ENCODE results near the gene PROB1.
"Not testable (repeated sequence)": the region's sequence is repeated elsewhere in the genome, so short reads cannot be mapped to it uniquely, and the experiment has no call there.

Gene PROB1

DNA sequence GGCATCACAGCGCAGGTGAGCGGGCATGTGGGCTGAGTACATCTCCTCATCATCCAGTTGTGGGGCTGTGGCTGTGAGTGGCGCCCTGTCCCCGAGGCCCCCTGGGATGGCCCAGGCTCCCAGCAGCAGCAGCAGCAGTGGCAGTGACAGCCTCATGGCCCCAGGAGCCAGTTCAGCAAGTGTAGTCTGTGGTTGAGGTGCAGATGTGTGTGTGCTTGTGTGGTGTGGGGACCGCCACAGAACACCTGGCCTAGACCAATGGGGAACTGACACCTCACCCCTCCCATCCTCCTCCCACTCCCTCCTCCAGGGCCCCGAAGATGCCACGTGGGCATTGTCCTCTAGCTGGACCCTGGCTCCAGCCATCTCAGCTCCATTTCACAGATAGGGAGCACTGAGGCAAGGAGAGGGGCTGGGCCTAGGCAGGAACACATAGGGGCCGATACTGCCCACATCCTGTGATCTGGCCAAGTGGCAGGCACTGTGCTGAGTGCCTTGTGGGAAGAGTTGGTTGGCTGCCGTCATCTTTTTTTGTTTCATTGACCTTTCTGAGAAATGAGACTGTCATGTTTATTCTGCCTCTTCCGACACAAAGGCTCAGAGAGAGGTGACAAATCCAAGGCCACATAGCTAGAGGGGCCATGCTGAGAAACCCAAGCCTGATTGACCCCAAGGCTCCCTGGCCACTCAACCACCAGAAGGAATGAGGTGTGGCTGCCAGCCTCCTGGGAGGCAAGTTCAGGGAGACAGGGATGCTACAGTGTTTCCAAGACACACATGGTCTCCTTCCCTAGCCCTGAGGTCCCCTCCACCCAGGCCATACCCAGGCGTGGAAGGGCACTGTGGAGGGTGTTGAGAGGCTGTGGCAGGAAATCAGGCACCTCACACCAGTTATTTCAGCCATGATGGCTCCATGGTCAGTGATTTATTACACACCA, 4.9 kb downstream of the PROB1 start, which contains the start of gene MZB1:
MZB1 (minus strand) TSS at position 213 of the 938 bp plus-strand sequence; CDS start at position 156, 57 bp downstream.
- Mint-ChIP-seq H3K9me3 (no peaks in the 10 kb centered on the region), H3K4me1 (peaks cover 79% of the 10 kb centered on the region), H3K27ac (peak within 1 kb of the TSS; percentile 94 to 98), H3K4me3 (peak within 1 kb of the TSS; percentile 94 to 100), H3K27me3 (no peaks in the 10 kb centered on the region)
- peak; percentile 77 to 89 for DNase-seq
- ATAC-seq: peak; percentile 76

DNA sequence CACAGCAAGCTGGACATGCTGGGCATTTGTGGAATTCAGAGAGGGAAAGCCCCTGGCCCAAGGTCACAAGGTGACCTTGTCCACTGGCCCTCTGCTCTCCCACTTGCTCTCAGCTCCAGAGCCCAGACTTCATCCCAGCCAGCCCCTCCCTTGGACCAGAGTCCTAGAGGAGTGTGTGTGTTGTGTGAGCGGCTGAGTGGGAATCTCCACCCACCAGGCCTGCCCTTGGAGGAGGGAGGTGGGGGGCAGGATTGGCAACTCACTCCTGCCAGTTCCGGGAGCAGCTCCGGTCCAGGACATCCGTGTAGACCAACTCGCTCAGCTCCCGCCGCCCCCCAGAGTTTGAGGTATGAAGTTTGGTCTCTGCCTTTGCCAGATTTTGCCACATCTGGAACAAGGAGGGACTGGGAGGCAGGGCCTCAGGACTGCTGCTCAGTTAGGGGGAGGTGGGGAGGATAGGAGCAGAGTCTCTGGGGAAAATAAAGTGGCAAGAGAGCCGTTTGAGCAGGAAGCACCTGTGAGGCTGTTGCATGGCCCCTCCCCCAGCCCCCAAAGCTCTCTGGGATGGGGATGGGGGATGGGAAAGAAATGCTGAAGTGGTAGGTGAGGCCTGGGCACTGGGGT, 6.6 kb downstream of the PROB1 start:
- ATAC-seq (no peak), DNase-seq (no peak)
- H3K9me3 Mint-ChIP-seq: no peaks in the 10 kb centered on the region
- H3K4me1 Mint-ChIP-seq: peaks cover 86% of the 10 kb centered on the region
- H3K27ac Mint-ChIP-seq: peak overlapping the region in 1 of 2 donors; percentile 87
- H3K4me3 Mint-ChIP-seq: peak overlapping the region in 1 of 2 donors; percentile 70
- no peaks in the 10 kb centered on the region for H3K27me3 Mint-ChIP-seq

DNA sequence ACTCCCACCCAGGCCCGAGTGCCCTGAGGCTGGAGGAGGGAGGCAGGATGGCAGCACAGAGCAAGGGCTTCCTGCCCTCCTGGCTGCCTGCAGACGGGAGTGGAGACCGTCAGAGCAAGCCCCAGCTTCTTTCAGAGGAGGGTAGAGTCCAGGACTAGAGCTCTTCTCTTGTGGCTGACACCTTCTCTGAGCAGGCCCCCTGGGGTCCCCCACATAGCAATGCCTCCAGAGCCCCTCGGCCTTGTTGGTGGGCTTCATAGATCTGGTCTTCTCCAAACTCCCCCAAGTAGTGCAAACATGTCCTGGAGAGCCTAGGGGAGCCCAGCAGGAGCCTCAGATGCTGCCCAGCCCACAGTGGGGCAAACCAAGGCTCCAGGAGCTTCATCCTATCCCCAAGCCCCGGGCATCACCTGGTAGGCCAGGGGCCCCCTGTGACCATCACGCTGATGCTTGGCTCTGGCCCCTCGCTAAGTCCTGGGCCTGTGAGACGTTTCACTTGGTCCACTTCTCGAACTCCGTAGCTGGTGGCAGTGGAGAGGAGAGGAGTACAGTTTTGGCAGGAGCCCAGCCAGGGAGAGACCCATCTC, 7.2 kb downstream of the PROB1 start:
- H3K4me3 Mint-ChIP-seq: peak overlapping the region in 1 of 2 donors; percentile 70
- DNase-seq: no peak
- peak overlapping the region in 1 of 2 donors; percentile 87 for H3K27ac Mint-ChIP-seq
- no peaks in the 10 kb centered on the region for H3K27me3 Mint-ChIP-seq
- no peaks in the 10 kb centered on the region for H3K9me3 Mint-ChIP-seq
- ATAC-seq: no peak
- H3K4me1 Mint-ChIP-seq: peaks cover 80% of the 10 kb centered on the region

DNA sequence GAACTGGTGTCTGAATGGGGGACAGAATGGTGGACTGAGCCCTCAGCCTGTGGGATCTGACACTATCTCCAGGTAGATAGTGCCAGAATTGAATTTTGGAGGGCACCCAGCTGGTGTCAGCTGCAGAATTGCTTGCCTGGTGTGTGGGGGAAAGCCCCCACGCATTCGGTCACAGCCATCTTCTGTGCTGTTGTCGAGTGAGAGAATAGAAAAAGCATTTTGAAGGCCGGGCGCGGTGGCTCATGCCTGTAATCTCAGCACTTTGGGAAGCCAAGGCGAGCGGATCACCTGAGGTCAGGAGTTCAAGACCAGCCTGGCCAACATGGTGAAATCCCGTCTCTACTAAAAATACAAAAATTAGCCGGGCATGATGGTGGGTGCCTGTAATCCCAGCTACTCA, 7.9 kb downstream of the PROB1 start:
- peaks cover 79% of the 10 kb centered on the region for H3K4me1 Mint-ChIP-seq
- H3K9me3 Mint-ChIP-seq, H3K27me3 Mint-ChIP-seq, H3K27ac Mint-ChIP-seq, ATAC-seq, DNase-seq, H3K4me3 Mint-ChIP-seq: not testable (repeated sequence)

DNA sequence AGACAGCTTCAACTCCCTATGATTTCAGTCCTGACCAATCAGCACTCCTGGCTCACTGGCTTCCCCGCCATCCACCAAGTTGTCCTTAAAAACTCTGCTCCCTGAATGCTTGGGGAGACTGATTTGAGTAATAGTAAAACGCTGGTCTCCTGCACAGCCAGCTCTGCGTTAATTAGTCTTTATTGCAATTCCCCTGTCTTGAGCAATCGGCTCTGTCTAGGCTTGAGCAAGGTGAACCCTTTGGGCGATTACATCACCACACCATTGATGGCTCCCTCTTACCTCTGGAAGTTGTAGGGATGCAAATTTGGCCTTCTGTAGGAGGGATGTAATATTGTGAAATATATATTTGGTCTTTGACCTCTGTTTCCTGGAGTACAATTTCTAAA, 8.9 kb downstream of the PROB1 start:
- H3K4me3 Mint-ChIP-seq: no peak overlapping the region
- H3K27ac Mint-ChIP-seq: no peak overlapping the region
- no peaks in the 10 kb centered on the region for H3K9me3 Mint-ChIP-seq
- peaks cover 70% of the 10 kb centered on the region for H3K4me1 Mint-ChIP-seq
- no peaks in the 10 kb centered on the region for H3K27me3 Mint-ChIP-seq
- no peak for DNase-seq
- no peak for ATAC-seq

DNA sequence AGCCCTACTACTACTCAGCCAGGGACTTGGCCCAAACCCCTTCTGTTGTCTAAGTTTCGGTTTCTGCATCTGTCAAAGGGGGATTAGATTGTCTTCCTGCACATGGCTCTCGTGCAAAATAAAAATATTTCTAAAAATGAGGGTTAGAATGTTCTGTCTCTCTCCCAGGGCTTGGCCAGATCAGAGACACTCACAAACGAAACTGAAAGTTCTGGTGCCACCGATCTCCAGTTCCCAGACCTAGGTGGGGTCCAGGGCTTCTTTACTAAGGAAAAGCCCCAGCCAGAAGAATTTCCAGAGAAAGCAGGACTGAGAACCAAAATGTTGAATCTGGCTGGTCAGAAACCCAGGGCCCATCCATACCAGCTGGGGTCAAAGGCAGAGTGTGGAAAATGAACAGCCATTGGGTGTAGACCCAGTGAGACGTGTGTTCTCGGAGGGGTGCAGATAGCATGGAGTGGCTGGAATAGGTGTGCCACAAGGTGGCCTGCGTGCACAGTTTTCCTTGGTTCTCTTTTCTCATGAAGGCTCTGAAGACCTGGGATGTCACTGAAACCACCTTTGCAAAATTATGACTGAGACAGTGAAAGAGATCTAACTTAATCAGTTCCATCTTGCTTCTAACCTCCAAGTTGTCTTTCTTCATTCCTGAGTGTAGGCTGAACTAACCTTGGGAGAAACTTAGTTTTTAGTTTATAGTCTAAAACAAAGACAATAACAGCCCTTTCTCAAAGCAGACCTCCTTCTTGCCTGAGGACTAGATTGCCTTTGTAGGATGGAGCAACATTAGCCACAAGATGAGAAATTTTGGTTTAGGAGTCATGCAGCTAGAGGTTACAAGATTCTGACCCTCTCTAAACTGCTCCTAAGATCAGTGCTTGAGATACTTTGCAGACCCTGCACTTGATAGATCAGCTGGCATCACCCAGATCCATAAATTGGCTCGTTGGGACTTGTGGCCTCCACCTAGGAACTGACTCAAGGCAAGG, 9.5 kb downstream of the PROB1 start:
- ATAC-seq (no peak), DNase-seq (no peak)
- H3K4me3 Mint-ChIP-seq: peak overlapping the region; percentile 72 to 77
- no peaks in the 10 kb centered on the region for H3K9me3 Mint-ChIP-seq
- H3K27ac Mint-ChIP-seq: peak overlapping the region; percentile 93 to 94
- peaks cover 63% of the 10 kb centered on the region for H3K4me1 Mint-ChIP-seq
- no peaks in the 10 kb centered on the region for H3K27me3 Mint-ChIP-seq

DNA sequence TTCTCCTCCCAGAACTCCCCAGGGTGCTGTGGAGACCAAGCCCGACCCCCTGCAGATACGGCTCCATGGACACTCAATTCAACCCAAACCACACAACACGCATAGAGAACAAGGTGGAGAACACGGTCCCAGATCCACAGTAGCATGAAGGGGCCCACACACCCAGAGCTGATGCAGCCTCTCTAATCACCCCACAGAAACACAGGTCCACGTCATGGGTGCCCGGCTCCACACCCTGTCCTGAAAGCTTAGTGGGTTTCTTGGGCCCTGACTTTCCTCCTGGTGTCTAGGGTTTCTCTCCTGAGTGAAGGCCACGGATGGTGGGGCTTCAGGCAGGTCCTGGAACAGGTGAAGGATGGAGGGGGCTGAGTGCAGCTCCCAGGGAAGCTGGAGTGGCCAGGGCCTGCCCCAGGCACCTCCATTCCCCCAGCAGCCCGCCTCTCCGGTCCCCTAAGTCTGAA, 10.3 kb downstream of the PROB1 start:
- peak overlapping the region; percentile 93 to 94 for H3K27ac Mint-ChIP-seq
- H3K4me3 Mint-ChIP-seq: peak overlapping the region; percentile 72 to 77
- no peak for DNase-seq
- ATAC-seq: no peak
- peaks cover 55% of the 10 kb centered on the region for H3K4me1 Mint-ChIP-seq
- no peaks in the 10 kb centered on the region for H3K9me3 Mint-ChIP-seq
- H3K27me3 Mint-ChIP-seq: no peaks in the 10 kb centered on the region

DNA sequence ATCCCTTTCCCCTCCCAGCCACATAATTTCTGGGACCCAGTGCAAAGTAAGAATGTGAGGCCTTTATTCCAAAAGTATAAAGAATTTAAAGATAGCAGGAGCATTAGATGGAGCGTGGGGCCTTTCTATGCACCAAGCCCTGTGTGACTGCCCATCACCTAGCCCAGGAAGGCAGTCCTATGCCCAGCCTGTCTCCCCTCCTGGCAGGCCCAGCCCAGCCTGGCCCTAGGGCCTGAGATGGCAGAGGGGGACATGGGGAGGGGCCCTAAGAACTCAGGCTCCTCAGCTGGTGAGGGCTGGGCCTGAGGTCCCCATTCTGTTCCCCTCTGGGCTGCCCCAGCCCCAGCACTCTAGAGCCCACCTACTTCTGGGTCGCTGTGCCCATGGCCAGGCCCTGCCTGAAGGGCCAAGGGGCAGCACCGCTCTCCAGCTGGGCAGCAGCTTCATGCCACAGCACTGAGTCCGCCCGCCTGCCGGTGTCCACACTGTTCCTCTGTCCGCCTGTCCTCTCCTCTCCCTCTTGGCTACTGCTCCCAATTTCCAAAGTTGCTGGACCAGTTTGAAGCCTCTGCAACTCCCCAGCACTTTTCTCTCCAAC, 10.8 kb downstream of the PROB1 start:
- Mint-ChIP-seq H3K27ac (peak overlapping the region; percentile 56 to 94), H3K4me3 (peak overlapping the region; percentile 1 to 77), H3K27me3 (no peaks in the 10 kb centered on the region), H3K4me1 (peaks cover 55% of the 10 kb centered on the region), H3K9me3 (no peaks in the 10 kb centered on the region)
- ATAC-seq (no peak), DNase-seq (no peak)

DNA sequence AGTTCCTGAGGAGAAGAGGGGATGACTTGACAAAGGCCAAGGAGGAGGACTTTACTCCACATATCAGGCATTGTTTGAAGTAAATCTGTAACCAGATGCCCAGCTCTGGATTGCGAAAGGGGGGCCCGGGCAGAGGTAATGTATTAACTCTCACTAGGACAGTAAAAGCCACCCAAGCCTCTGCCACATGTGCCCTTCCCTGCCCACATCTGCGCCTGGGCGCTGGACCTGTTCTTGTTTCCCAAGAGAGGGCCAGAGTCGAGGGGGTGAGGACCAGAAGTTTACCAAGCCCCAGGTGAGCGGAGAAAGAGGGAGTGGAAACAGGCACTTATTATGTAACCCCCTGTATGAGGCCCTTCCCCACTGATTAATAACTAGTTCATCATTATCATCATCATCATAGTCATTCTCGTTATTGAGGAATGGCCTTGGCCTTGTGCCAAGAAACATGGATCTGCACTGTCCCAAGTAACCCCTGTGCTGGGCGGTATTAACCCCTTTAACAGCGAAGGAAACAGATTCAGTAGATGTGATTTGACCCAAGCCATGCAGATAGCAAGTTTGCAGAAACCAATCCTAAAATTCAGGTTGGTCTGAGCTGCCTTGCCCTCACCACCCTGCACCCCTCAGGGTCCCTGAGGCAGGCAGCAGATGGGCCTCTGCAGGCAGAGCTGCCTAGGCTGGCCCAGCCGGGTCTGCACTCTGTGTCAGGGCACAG, 11.5 kb downstream of the PROB1 start, which contains the start of gene SLC23A1:
SLC23A1 (minus strand) TSS at position 23 of the 718 bp plus-strand sequence. CDS start 44 bp downstream, outside the sequence.
- ATAC-seq (no peak), DNase-seq (no peak)
- no peaks in the 10 kb centered on the region for H3K27me3 Mint-ChIP-seq
- peak within 1 kb of the TSS in 1 of 2 donors; percentile 56 for H3K27ac Mint-ChIP-seq
- no peaks in the 10 kb centered on the region for H3K9me3 Mint-ChIP-seq
- H3K4me3 Mint-ChIP-seq: no peak within 1 kb of the TSS
- peaks cover 53% of the 10 kb centered on the region for H3K4me1 Mint-ChIP-seq

DNA sequence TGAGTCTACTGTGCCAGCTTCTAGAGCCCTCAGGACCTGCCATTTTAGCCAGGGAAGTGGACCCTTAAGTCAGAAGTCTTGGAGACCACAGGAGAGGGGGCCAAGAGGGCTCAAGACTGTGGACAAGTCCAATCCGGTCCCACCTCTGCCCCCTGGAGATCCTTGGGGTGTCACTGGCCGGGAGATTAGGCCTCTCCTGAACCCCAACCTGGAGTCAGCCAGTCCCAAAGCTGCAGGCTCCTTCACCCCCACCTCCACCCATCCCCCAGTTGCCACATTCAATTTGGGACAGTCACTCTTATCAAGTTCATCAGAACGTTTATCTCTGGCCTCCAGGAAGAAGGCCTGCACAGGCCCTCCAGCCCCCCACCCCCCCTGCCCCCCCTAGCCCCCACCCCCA, 12.1 kb downstream of the PROB1 start:
- Mint-ChIP-seq H3K4me3 (no peak overlapping the region), H3K27ac (no peak overlapping the region), H3K4me1 (peaks cover 46% of the 10 kb centered on the region), H3K9me3 (no peaks in the 10 kb centered on the region), H3K27me3 (no peaks in the 10 kb centered on the region)
- no peak for DNase-seq
- ATAC-seq: no peak

DNA sequence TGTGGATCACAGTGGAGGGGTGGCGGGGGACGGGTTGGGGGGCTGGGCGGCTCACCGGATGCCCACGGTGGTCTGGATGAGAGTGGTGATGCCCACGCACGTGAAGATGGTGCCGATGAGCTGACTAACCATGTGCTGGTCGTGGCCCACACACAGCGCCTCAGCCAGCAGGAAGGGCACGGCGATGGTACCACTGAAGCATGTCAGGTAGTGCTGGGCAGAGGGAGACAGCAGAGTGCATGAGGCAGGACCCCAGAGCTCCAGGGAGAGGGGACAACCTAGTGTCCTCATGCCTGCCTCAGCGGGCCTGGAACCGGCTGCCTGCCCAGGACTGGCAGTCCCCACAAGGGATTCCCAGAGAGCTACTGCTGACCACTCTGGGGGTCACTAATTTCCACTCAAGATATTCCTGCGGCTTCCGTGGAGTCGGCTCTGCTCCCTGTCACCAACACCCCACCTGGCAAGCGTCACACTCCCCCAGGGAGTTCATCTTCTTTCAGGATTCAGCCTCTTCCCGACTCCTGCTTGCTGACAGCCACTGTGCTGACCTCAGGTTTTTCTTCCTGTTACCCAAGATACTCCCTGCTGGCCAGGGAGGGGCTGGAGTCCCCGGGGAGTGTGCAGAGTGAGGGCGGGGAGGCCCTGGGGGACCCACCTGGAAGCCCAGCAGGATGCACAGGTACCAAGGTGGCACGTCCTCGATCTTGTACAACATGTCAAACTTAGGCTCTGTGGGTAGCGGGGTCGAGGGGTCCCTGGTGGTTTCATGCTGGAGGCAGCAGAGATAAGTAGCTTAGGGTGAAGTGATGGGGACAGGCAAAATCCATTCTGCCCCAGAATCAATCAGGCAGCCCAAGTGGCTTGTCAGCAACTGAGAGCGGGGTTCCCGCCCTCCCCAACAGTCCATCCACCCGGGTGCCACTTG, 12.8 kb downstream of the PROB1 start:
- no peak overlapping the region for H3K4me3 Mint-ChIP-seq
- no peak overlapping the region for H3K27ac Mint-ChIP-seq
- ATAC-seq (no peak), DNase-seq (no peak)
- no peaks in the 10 kb centered on the region for H3K9me3 Mint-ChIP-seq
- H3K4me1 Mint-ChIP-seq: peaks cover 43% of the 10 kb centered on the region
- H3K27me3 Mint-ChIP-seq: no peaks in the 10 kb centered on the region

DNA sequence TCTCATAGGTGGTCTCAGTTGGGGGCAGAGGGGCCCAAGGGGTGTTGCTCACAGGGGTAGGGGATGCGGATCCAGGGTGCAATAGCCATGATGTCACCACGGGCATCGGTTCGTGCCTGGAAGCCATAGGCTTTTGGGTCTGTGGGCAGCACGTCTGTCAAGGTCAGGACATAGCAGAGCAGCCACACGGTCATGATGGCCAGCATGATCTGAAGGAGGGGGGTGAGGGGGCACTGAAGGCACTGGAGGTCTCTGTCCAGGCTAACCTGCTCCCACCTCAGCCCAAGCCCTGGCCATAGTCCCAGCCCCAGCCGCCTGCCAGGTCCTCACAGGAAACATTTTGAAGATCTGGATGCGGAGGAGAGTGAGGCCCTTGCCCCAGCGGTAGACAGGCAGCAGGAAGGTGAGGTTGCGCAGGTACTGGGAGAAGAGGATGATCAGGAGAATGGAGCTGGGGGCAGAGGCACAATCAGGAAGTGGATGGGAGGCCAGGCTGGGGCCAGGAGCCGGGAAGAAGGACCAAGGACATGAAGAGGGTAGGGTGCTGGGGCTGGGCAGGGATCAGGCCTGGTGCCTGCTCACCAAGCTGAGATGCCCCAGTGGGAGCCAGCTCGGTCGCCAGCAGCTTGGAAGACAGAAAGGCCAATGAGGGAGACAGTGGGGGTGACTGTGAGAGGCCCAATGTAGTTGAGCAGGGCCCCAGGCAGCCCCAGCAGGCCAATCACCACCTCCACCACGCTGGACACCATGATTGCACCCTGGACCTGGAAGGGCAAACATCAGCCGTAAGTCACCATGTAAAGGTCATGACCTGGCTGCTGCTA, 15.1 kb downstream of the PROB1 start:
- peaks cover 24% of the 10 kb centered on the region for H3K4me1 Mint-ChIP-seq
- no peaks in the 10 kb centered on the region for H3K9me3 Mint-ChIP-seq
- ATAC-seq: no peak
- no peak for DNase-seq
- H3K27ac Mint-ChIP-seq: peak overlapping the region; percentile 4 to 77
- H3K27me3 Mint-ChIP-seq: no peaks in the 10 kb centered on the region
- H3K4me3 Mint-ChIP-seq: no peak overlapping the region
